ENCODE results near the gene GNB1L.
"Not testable (repeated sequence)": the region's sequence is repeated elsewhere in the genome, so short reads cannot be mapped to it uniquely, and the experiment has no call there.

The GNB1L gene

DNA sequence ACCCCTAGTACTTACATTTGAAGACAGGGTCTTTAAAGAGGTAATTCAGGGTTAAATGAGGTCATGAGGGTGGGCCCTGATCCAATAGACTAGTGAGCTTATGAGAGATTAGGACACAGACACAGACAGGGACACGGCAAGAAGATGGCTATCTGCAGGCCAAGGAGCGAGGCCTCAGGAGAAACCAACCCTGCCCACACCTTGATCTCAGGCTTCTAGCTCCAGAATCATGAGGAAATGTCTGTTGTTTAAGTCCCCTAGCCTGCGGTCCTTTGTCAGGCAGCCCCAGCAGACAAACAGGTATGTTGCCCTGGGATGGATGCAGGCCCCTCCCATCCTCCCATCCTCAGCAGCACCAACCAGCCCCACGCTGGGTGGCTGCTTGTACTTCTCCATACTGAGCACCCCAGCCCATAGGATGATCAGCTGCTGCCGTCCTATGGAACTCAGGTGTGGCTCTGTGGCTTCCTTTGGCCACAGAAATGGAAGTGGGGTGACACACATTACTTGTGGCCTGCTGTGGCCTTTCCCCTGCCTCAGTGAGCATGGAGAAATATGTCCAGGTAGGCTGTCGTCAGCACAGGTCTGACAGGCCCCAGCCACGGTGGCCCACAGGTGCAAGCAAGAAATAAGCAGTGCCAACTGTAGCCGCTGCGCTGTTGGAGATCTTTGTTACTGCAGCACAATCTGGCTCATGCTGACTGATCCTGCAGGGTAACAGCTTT is 7.9 kb downstream of the GNB1L start:
- in situ Hi-C loops (cut with MboI; ENCODE audit: low sequenced_read_pairs), result no loop called here

GRCh38 chr22:19845054-19845722 is 9.5 kb downstream of the GNB1L start:
- in situ Hi-C loops (cut with MboI; ENCODE audit: low sequenced_read_pairs), result no loop called here

DNA sequence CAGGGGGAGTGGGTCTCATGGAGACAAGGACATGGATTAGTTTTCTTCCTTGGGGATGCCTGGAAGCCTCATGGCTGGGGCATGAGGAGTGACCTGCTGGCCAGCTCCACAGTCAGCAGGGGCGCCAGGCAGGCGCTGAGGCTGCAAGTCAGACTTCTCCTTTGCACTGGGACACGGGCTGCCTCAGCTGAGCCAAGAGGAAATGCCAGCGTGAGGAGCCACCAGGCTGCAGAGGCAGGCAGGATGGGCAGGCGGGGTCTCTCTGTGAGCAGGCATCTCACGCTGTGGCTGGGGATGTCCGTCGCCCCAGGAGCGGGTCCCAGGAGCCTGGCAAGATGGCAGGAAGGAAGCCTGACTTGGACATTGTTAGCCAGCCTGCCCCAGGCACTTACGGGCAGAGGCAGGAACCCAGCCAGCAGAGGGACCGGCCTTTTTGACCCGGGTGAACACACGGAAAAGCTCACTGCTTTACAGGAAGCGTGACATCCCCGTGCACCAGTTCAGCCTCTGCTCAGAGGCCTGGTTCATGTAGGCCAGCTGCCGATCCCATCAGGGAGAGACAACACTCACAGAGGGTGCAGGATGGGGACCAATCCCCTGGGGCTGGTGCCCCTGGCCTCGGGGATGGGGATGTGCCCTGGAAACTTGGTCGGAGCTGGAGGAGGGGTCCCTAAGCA is 10.2 kb downstream of the GNB1L start:
- in situ Hi-C loops (cut with MboI; ENCODE audit: low sequenced_read_pairs), result no loop called here

DNA sequence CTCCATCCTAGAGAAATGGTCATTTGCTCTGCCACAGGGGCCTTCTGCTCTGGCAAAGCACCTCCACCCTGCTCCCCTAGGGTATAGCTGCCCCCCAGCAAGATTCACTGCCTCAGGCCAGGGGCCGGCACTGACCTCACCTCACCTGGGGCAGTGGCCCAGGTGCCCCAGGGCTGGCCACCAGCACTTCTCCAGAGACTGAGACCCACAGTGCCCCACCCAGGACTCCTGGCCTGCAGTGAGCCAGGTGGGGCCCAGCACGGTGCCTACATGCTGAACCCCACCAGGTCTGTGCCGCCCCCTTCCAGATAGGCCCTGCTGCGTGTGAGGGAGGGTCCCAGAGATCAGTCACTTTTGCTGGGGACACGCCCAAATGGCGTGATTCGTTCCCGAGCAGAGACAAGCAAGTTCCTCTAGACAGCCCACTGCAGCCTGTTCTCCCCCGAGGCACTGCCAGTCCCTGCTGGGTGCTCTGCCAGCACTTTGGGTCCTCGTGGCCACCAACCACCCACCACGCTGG is 10.8 kb downstream of the GNB1L start:
- in situ Hi-C loops (cut with MboI; ENCODE audit: low sequenced_read_pairs), result no loop called here

DNA sequence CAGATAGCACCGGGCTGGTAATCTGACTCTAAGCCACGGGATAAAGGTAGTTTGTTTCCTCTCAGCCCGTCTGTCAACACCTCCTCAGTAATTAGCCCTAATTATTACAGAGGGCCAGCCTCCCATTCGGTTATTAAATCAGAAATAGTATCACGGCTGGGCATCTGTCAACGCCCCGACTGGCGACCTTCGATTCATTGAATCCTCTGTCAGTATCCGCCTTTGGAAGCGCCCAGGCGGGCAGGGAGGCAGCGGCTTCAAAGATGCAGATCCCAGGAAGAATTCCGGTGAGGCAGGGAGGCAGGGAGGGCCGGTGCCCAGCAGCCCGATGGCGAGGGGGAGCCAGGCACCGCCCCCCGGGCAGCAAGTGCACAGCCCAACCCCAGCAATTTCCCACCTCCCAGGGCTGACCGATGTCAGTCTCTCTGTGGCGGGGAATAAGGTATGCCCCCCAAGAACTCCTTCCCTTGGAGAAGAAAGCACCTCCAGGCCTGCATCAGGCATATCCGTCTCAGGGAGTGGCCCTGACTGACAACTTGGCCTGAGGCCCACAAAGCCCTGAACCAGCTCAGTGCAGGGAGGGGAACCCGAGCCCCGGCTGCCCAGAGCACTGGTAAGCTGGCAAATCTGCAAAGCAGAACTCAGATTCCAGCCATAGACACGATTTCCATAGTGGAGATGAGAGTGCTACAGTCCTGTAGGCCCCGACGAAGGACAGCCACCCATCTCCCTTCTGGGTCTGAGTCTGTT is 11.4 kb downstream of the GNB1L start:
- in situ Hi-C loops (cut with MboI; ENCODE audit: low sequenced_read_pairs), result no loop called here

DNA sequence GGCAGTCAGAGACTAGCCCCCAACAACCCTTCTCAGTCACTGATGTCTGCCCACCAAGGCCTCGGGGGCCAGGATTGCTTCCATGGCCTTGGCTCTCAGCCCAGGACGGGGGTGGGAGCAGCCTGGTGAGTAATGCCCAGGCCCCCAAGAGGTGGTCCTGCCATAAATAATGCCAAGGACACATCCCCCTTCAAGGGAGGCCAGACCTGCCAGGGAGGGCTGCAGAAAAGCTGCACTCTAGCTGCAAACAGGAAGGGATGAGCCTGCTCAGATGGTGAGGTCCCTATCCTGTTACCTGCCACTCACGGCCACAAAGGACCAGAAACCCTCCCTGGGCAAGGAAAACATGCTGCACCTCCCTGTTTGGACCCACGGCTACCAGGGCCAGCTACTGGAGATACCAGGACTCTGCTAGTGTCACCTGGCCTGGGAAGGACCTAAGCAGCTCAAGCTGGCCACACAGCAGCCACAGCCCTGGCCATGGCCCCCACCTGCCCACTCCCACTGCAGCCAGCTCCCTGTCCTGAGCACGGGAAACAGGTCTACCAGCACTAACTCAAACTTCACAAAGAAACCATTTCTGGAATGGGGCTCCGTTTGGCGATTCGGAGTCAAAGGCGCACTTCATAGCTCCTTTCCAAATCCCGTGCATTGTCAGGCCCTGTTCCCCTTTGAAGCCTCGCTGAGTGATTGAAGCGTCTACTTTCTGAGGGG is 12.1 kb downstream of the GNB1L start:
- in situ Hi-C loops (cut with MboI; ENCODE audit: low sequenced_read_pairs), result no loop called here

DNA sequence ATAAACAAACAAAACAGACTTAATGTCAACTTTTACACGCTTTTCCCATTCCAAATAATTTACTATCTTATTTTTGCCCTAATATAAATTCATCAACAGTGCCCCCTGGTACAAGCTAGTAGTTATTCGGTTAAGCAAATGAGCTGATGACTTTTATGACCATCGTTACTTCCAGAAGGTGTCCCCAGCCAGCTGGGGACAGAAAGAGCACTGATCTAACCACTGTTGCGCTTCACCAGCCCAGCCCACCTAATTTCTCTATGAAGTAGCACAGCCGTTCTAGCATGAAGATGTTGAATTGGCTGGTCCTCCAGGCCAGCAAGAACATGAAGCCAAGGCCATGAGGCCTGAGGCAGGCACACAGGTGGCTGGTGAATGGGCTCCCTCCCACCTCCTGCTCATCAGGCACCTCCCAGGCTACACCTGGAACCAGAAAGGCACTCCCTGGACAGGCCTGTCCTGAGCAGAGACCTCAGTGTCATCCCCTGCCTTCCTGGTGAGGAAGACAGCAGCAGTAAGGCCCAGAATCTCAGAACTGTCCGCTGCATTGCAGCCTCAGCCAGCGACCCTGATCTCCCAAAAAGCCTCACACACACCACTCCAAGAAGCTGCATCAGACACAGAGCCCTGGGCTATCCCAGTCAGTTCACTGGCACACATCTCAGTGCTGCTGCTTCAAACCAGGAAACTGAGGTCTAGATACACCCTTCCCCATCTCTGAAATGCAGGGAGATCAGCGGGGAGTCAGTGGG is 12.9 kb downstream of the GNB1L start:
- in situ Hi-C loops (cut with MboI; ENCODE audit: low sequenced_read_pairs), result no loop called here

DNA sequence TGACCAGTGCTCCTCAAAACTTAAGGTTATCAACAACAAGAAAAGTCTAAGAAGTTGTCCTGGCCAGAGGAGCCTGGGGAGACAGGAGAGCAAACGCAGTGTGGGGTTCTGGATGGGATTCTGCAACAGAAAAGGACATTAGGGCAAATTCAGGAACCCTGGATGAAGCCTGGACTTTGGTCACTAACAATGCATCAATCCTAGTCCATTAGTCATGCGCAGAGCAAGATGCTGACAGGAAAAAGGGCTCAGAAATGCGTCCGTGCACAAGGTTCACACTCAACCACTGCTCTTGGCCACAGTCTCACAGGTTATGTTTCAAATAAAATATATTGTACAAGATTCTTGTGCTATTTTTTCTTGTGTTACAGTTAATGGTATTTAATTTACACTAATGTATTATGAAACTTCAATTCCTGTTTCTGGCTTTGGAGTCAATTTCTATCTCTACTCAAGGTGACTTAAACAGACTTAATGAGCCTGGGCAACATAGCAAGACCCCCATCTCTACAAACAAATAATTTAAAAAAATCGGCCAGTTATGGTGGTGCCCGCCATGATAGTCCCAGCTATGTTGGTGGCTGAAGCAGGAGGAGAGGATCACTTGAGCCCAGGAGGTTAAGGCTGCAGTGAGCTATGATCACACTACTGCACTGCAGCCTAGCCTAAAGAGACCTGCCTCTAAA is 13.6 kb downstream of the GNB1L start:
- in situ Hi-C loops (cut with MboI; ENCODE audit: low sequenced_read_pairs), result no loop called here

DNA sequence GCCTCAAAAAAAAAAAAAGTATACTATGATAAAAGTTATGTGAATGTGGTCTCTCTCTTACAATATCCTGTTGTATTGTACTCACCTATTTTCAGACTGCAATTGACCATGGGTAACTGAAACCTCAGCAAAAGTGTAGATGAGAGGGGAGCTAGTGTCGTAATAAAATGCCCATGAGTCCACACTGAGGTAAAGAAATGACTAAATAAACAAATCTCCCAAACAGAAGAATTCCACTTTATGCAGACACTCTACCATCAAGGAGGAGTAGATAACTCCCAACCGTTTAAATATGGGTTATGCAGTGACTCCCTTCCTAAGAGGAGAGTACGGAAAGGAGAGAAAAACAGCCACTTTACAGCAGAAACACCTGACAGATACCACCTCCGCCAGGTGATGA is 14.6 kb downstream of the GNB1L start:
- in situ Hi-C loops (cut with MboI; ENCODE audit: low sequenced_read_pairs), result no loop called here

DNA sequence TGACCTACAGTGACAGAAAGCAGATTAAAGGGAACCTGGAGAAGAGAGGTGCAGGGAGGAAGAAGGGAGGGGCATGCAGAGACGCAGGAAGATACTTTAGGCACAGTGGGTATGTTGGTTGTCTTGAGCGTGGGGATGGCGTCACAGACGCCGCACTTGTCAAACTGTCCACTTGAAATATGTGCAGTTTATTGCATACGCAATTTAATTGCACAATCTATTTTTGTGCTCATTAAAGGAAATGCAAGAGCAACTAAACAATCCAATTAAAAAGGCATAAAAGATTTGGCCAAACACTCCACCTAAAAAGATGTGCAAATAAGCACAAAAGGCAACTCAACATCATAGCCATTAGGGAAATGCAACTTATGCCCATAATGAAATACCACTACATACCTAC is 16.8 kb downstream of the GNB1L start:
- in situ Hi-C loops (cut with MboI; ENCODE audit: low sequenced_read_pairs), result no loop called here

- in situ Hi-C loops (cut with MboI; ENCODE audit: low sequenced_read_pairs), result no loop called here
Observed at GRCh38 chr22:19836512-19836911, 18.2 kb downstream of the GNB1L start.

- in situ Hi-C loops (cut with MboI; ENCODE audit: low sequenced_read_pairs), result no loop called here
Observed at GRCh38 chr22:19834599-19834998, 20.1 kb downstream of the GNB1L start.

GRCh38 chr22:19833327-19833726 is 21.3 kb downstream of the GNB1L start:
- in situ Hi-C loops (cut with MboI; ENCODE audit: low sequenced_read_pairs), result not testable (repeated sequence)

GRCh38 chr22:19832476-19833108 is 22.1 kb downstream of the GNB1L start:
- in situ Hi-C loops (cut with MboI; ENCODE audit: low sequenced_read_pairs), result no loop called here

DNA sequence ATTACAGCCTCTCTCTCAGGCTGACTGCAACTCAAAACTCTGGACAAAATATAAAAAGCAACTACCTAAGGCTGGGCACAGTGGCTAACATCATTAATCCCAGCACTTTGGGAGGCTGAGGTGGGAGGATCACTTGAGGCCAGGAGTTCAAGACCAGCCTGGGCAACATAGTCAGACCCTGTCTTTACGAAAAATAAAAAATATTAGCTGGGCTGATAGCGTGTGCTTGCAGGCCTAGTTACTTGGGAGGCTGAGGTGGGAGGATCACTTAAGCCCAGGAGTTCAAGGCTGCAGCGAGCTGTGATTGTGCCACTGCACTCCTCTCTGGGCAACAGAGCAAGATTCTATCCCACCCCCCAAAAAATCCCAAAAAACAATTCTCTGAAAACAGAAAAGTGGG is 22.7 kb downstream of the GNB1L start:
- in situ Hi-C loops (cut with MboI; ENCODE audit: low sequenced_read_pairs), result not testable (repeated sequence)

GRCh38 chr22:19831016-19831415 is 23.7 kb downstream of the GNB1L start:
- in situ Hi-C loops (cut with MboI; ENCODE audit: low sequenced_read_pairs), result no loop called here

- in situ Hi-C loops (cut with MboI; ENCODE audit: low sequenced_read_pairs), result no loop called here
Observed at GRCh38 chr22:19828035-19828401, 26.7 kb downstream of the GNB1L start.

DNA sequence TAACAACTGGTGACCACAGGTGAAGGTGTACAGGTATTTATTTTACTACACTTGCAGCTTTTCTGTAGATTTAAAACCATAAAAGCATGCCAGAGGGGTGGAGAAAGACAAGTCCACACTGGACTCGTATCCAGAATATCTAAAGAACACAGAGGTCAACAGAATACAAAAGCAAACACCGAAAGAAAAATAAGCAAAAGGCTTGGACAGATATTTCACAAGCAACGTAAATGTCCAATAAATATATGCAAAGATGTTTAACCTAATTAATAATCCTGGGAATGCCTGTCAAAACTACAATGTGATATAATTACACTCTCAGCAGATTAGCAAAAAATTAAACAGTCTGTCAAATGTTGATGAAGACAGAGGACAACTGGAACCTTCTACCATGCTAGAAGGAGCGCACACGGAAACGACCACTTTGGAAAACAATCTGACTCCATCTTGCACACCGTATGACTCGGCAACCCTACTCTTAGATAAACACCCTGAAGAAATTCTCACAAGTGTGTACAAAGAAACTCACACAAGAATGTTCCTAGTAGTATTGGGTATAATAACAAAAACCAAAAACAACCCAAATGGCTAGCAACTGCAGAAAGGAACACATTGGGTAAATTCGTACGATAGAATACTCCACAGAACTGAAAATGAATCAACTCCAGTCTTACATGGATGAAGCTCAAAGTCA is 27.2 kb downstream of the GNB1L start:
- in situ Hi-C loops (cut with MboI; ENCODE audit: low sequenced_read_pairs), result no loop called here

All from HL-60/S4 (cell line).